AG09319 (cell line): ENCODE results near the gene TMEM229B.

Source experiments
- DNase-seq: peaks from one replicate; pipeline ENCODE4 v3.0.0-alpha.2; 2010; ENCODE audit warnings: low read depth; ENCODE audit errors: extremely low read depth
- CTCF ChIP-seq: IDR thresholded peaks from 2 replicates; pipeline ENCODE4 v1.5.1; 2011; ENCODE audit warnings: low read depth, mild to moderate bottlenecking, inconsistent platforms, low read length, moderate library complexity

TMEM229B gene

GRCh38 chr14:67514650-67515385 lies 26.3 kb upstream of the TMEM229B start:
- no peak for DNase-seq
- TF ChIP-seq CTCF: no peak

GRCh38 chr14:67514203-67514607 lies 25.7 kb upstream of the TMEM229B start:
- TF ChIP-seq CTCF: no peak
- no peak for DNase-seq

- no peak for TF ChIP-seq CTCF
These were observed 25.1 kb upstream of the TMEM229B start for GRCh38 chr14:67513631-67514108.

GRCh38 chr14:67512463-67513310 lies 24.2 kb upstream of the TMEM229B start:
- no peak for DNase-seq
- no peak for TF ChIP-seq CTCF

More at GRCh38 chr14:67513631-67514108, 25.1 kb upstream of the TMEM229B start:
- DNase-seq: no peak

- DNase-seq: no peak
These were observed 22.3 kb upstream of the TMEM229B start for GRCh38 chr14:67510836-67511235.

GRCh38 chr14:67510121-67510520 lies 21.6 kb upstream of the TMEM229B start:
- TF ChIP-seq CTCF: no peak
- peak; percentile 7 for DNase-seq

More at GRCh38 chr14:67510836-67511235, 22.3 kb upstream of the TMEM229B start:
- no peak for TF ChIP-seq CTCF

- TF ChIP-seq CTCF: no peak
- no peak for DNase-seq
These were observed 20.4 kb upstream of the TMEM229B start for GRCh38 chr14:67508956-67509355.
